PC-9 (cell line): Measurements from ENCODE around the gene EXD3.

ENCODE experiments used
- EZH2 ChIP-seq: fragments of 200-600 bp; sonication (generic); IDR thresholded peaks from 2 replicates; pipeline ENCODE4 v1.8.0; 2017; ENCODE audit warnings: antibody characterized with exemption, low read depth
- TF ChIP-seq, protein P1 (sequence below): fragments of 200-600 bp; sonication (generic); conservative IDR thresholded peaks from 2 replicates; pipeline ENCODE4 v1.6.1; 2017; ENCODE audit warnings: mixed run types, antibody characterized with exemption, mild to moderate bottlenecking, moderate library complexity

DNA sequence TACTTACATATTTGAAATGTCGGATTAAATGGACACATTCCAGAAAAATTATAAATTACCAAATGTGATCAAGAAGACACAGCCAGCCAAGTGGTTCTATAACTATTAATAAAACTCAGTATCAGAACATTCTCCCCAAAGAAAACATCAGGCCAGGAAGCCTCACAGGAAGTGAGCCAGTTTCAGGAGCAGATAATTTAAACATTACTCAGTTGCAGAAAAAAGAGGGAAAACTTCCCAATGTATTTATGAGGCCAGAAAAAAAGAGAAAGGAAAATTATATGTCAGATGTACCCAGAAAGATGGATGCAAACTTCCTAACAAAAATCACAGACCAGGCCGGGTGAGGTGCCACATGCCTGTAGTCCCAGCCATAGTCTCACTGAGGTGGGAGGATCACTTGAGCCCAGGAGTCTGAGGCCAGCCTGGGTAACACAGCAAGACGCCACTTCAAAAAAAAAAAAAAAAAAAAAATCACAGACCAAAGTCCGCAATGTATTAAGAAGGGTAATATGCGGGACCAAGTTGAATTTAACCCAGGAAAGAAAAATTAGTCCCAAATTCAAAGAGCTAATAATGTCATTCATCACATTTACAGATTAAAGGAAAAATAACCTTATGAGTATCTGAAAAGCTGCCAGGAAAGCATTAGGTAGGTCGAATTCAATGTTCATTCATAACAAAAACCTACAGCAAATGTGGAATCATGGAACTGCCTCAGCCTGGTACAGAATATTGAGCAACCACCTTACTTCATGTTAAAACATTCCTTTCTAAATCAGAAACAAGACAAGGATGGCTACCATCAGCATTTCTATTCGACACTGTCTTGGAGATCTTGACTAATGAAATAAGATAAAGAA, 83.7 kb downstream of the EXD3 start:
- TF ChIP-seq, protein P1, sequence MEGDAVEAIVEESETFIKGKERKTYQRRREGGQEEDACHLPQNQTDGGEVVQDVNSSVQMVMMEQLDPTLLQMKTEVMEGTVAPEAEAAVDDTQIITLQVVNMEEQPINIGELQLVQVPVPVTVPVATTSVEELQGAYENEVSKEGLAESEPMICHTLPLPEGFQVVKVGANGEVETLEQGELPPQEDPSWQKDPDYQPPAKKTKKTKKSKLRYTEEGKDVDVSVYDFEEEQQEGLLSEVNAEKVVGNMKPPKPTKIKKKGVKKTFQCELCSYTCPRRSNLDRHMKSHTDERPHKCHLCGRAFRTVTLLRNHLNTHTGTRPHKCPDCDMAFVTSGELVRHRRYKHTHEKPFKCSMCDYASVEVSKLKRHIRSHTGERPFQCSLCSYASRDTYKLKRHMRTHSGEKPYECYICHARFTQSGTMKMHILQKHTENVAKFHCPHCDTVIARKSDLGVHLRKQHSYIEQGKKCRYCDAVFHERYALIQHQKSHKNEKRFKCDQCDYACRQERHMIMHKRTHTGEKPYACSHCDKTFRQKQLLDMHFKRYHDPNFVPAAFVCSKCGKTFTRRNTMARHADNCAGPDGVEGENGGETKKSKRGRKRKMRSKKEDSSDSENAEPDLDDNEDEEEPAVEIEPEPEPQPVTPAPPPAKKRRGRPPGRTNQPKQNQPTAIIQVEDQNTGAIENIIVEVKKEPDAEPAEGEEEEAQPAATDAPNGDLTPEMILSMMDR: no peak
- no peak for TF ChIP-seq EZH2
